Activated T-cell treated with anti-CD3 and anti-CD28 coated beads, Interleukin-2, amount 50 U/mL, for 4 hours (primary cell): ENCODE results near the gene INPP4B. TPM values are rescaled to one million over a fixed set of nuclear protein-coding genes. Genes with fewer than 3 reads are reported as not detected.
"Not testable (repeated sequence)": the region's sequence is repeated elsewhere in the genome, so short reads cannot be mapped to it uniquely, and the experiment has no call there.

Experiments used
- ATAC-seq, 2 donors: fragments of 200-7000 bp; cut with Tn5 transposase; one replicate each; pipeline ENCODE4 v1.10.0; 2021
- DNase-seq: peaks from one replicate; pipeline ENCODE4 v3.0.0-alpha.2; 2020
- H3K27me3 Mint-ChIP-seq: one replicate; pipeline ENCODE4 v1.8.0; 2021; ENCODE audit warnings: low read depth, mixed read lengths
- H3K36me3 Mint-ChIP-seq: one replicate; pipeline ENCODE4 v1.8.0; 2022; ENCODE audit warnings: mixed read lengths; ENCODE audit not compliant: insufficient read depth
- H3K4me1 Mint-ChIP-seq: one replicate; pipeline ENCODE4 v1.8.0; 2021; ENCODE audit warnings: low read depth, mixed read lengths
- H3K4me3 Mint-ChIP-seq: one replicate; pipeline ENCODE4 v1.8.0; 2021; ENCODE audit warnings: mild to moderate bottlenecking, moderate library complexity, mixed read lengths
- H3K9me3 Mint-ChIP-seq: one replicate; pipeline ENCODE4 v1.8.0; 2021; ENCODE audit warnings: mixed read lengths
- total RNA-seq, 3 donors: library from RNA; stranded (reverse); gene quantifications; one replicate each; pipeline ENCODE4 v1.2.1, GENCODE V29; 2021

The INPP4B gene
- total RNA-seq, 3 donors from 2014 or later: 93.2 to 99.0 (median 93.4) TPM

- H3K4me3 Mint-ChIP-seq: no peak overlapping the region
- no peaks in the 10 kb centered on the region for H3K27me3 Mint-ChIP-seq
- no peaks in the 10 kb centered on the region for H3K9me3 Mint-ChIP-seq
- H3K4me1 Mint-ChIP-seq: peaks cover 16% of the 10 kb centered on the region
- ATAC-seq (no peak), DNase-seq (no peak)
- H3K36me3 Mint-ChIP-seq: no peaks in the 10 kb centered on the region
Measured at GRCh38 chr4:142532054-142532453, 314.0 kb downstream of the INPP4B start.

- Mint-ChIP-seq H3K9me3 (no peaks in the 10 kb centered on the region), H3K36me3 (no peaks in the 10 kb centered on the region), H3K27me3 (no peaks in the 10 kb centered on the region), H3K4me1 (peaks cover 14% of the 10 kb centered on the region), H3K4me3 (no peak overlapping the region)
- DNase-seq: no peak
- ATAC-seq: no peak
Measured at GRCh38 chr4:142530728-142531127, 315.4 kb downstream of the INPP4B start.

GRCh38 chr4:142528433-142528832, 317.7 kb downstream of the INPP4B start:
- no peaks in the 10 kb centered on the region for H3K36me3 Mint-ChIP-seq
- DNase-seq (no peak), ATAC-seq (peak in 1 of 2 donors; percentile 53)
- H3K9me3 Mint-ChIP-seq: no peaks in the 10 kb centered on the region
- no peak overlapping the region for H3K4me3 Mint-ChIP-seq
- H3K27me3 Mint-ChIP-seq: no peaks in the 10 kb centered on the region
- H3K4me1 Mint-ChIP-seq: peaks cover 5% of the 10 kb centered on the region

GRCh38 chr4:142523111-142523510, 323.0 kb downstream of the INPP4B start:
- H3K9me3 Mint-ChIP-seq: no peaks in the 10 kb centered on the region
- DNase-seq: no peak
- no peaks in the 10 kb centered on the region for H3K36me3 Mint-ChIP-seq
- H3K4me1 Mint-ChIP-seq: peaks cover 3% of the 10 kb centered on the region
- ATAC-seq: peak in 1 of 2 donors; percentile 73
- H3K27me3 Mint-ChIP-seq: no peaks in the 10 kb centered on the region
- no peak overlapping the region for H3K4me3 Mint-ChIP-seq

- Mint-ChIP-seq H3K27me3 (no peaks in the 10 kb centered on the region), H3K36me3 (peaks cover 2% of the 10 kb centered on the region), H3K4me1 (peaks cover 3% of the 10 kb centered on the region), H3K9me3 (no peaks in the 10 kb centered on the region), H3K4me3 (no peak overlapping the region)
- ATAC-seq (no peak), DNase-seq (no peak)
Measured at GRCh38 chr4:142519342-142519741, 326.8 kb downstream of the INPP4B start.

GRCh38 chr4:142516686-142517526, 329.2 kb downstream of the INPP4B start:
- Mint-ChIP-seq H3K27me3 (no peaks in the 10 kb centered on the region), H3K36me3 (peaks cover 2% of the 10 kb centered on the region), H3K4me3 (no peak overlapping the region), H3K4me1 (no peaks in the 10 kb centered on the region), H3K9me3 (no peaks in the 10 kb centered on the region)
- no peak for DNase-seq
- ATAC-seq: no peak

GRCh38 chr4:142512161-142512560, 333.9 kb downstream of the INPP4B start:
- no peaks in the 10 kb centered on the region for H3K9me3 Mint-ChIP-seq
- no peaks in the 10 kb centered on the region for H3K27me3 Mint-ChIP-seq
- H3K4me1 Mint-ChIP-seq: no peaks in the 10 kb centered on the region
- H3K36me3 Mint-ChIP-seq: no peaks in the 10 kb centered on the region
- no peak for ATAC-seq
- H3K4me3 Mint-ChIP-seq: no peak overlapping the region
- DNase-seq: no peak

GRCh38 chr4:142509881-142510280, 336.2 kb downstream of the INPP4B start:
- no peaks in the 10 kb centered on the region for H3K9me3 Mint-ChIP-seq
- H3K36me3 Mint-ChIP-seq: no peaks in the 10 kb centered on the region
- no peak for DNase-seq
- H3K27me3 Mint-ChIP-seq: no peaks in the 10 kb centered on the region
- H3K4me3 Mint-ChIP-seq: no peak overlapping the region
- no peaks in the 10 kb centered on the region for H3K4me1 Mint-ChIP-seq
- ATAC-seq: no peak

GRCh38 chr4:142509381-142509780, 336.7 kb downstream of the INPP4B start:
- not testable (repeated sequence) for H3K27me3 Mint-ChIP-seq, H3K4me1 Mint-ChIP-seq, H3K4me3 Mint-ChIP-seq, DNase-seq, H3K36me3 Mint-ChIP-seq, H3K9me3 Mint-ChIP-seq, ATAC-seq

GRCh38 chr4:142500966-142501365, 345.1 kb downstream of the INPP4B start:
- H3K4me3 Mint-ChIP-seq: no peak overlapping the region
- peaks cover 4% of the 10 kb centered on the region for H3K4me1 Mint-ChIP-seq
- no peak for ATAC-seq
- H3K27me3 Mint-ChIP-seq: no peaks in the 10 kb centered on the region
- peaks cover 2% of the 10 kb centered on the region for H3K36me3 Mint-ChIP-seq
- no peaks in the 10 kb centered on the region for H3K9me3 Mint-ChIP-seq
- DNase-seq: no peak

GRCh38 chr4:142497606-142498005, 348.5 kb downstream of the INPP4B start:
- no peak for ATAC-seq
- peaks cover 2% of the 10 kb centered on the region for H3K36me3 Mint-ChIP-seq
- no peak for DNase-seq
- peaks cover 12% of the 10 kb centered on the region for H3K9me3 Mint-ChIP-seq
- H3K4me3 Mint-ChIP-seq: no peak overlapping the region
- peaks cover 4% of the 10 kb centered on the region for H3K4me1 Mint-ChIP-seq
- no peaks in the 10 kb centered on the region for H3K27me3 Mint-ChIP-seq

- H3K4me3 Mint-ChIP-seq: no peak overlapping the region
- no peak for ATAC-seq
- peaks cover 23% of the 10 kb centered on the region for H3K9me3 Mint-ChIP-seq
- DNase-seq: no peak
- H3K4me1 Mint-ChIP-seq: peaks cover 2% of the 10 kb centered on the region
- no peaks in the 10 kb centered on the region for H3K27me3 Mint-ChIP-seq
- H3K36me3 Mint-ChIP-seq: peaks cover 3% of the 10 kb centered on the region
Measured at GRCh38 chr4:142493255-142494110, 352.6 kb downstream of the INPP4B start.

GRCh38 chr4:142485452-142485851, 360.6 kb downstream of the INPP4B start:
- Mint-ChIP-seq H3K4me3 (no peak overlapping the region), H3K27me3 (no peaks in the 10 kb centered on the region), H3K4me1 (peaks cover 13% of the 10 kb centered on the region), H3K9me3 (peaks cover 6% of the 10 kb centered on the region), H3K36me3 (no peaks in the 10 kb centered on the region)
- ATAC-seq: no peak
- DNase-seq: no peak

- ATAC-seq: no peak
- Mint-ChIP-seq H3K4me1 (peaks cover 13% of the 10 kb centered on the region), H3K27me3 (no peaks in the 10 kb centered on the region), H3K36me3 (no peaks in the 10 kb centered on the region), H3K4me3 (no peak overlapping the region), H3K9me3 (no peaks in the 10 kb centered on the region)
- no peak for DNase-seq
Measured at GRCh38 chr4:142480244-142480643, 365.9 kb downstream of the INPP4B start.

GRCh38 chr4:142475663-142476062, 370.4 kb downstream of the INPP4B start:
- H3K27me3 Mint-ChIP-seq: no peaks in the 10 kb centered on the region
- DNase-seq: no peak
- H3K9me3 Mint-ChIP-seq: no peaks in the 10 kb centered on the region
- no peak for ATAC-seq
- H3K36me3 Mint-ChIP-seq: peaks cover 2% of the 10 kb centered on the region
- peaks cover 20% of the 10 kb centered on the region for H3K4me1 Mint-ChIP-seq
- no peak overlapping the region for H3K4me3 Mint-ChIP-seq
